Pancreas (tissue), 10 donors: ENCODE results near the gene FLAD1. TPM values are rescaled to one million over a fixed set of nuclear protein-coding genes. Genes with fewer than 3 reads are reported as not detected.
"Not testable (repeated sequence)": the region's sequence is repeated elsewhere in the genome, so short reads cannot be mapped to it uniquely, and the experiment has no call there.

Source experiments
- ATAC-seq, 4 donors: fragments of 200-7000 bp; cut with Tn5 transposase; one replicate each; pipeline versions ENCODE4 v1.8.0 to v1.9.1; 2020; ENCODE audit warnings: mild to moderate bottlenecking in 4 of 4, moderate library complexity in 4 of 4
- DNase-seq, 6 donors: peaks; one replicate each; pipeline ENCODE4 v3.0.0-alpha.2; 2020
- FAIRE-seq: peaks from 2 replicates; lab custom pipeline; 2012; peaks lifted over from hg19 to GRCh38; lab: Jason Lieb, UNC
- H3K27ac ChIP-seq, 4 donors: fragments of 200-600 bp; sonication (generic); 1 replicate in 3 of 4; 2 replicates in 1 of 4; pipeline versions ENCODE4 v1.5.0 to v1.8.0; 2020
- H3K27me3 ChIP-seq, 4 donors: fragments of 200-600 bp; one replicate each; pipeline ENCODE4 v1.8.0; 2021
- H3K36me3 ChIP-seq, 3 donors: fragments of 200-600 bp; sonication (generic) in 1 of 3; one replicate each; pipeline versions ENCODE4 v1.5.0 to v1.8.0; 2020 to 2021
- H3K4me1 ChIP-seq, 3 donors: fragments of 200-600 bp; one replicate each; pipeline ENCODE4 v1.8.0; 2021
- H3K4me3 ChIP-seq, 4 donors: fragments of 200-600 bp; sonication (generic) in 2 of 4; one replicate each; pipeline versions ENCODE4 v1.5.0 to v1.8.0; 2020 to 2021
- H3K9me3 ChIP-seq, 4 donors: fragments of 200-600 bp; one replicate each; pipeline ENCODE4 v1.8.0; 2021
- WGBS, 2 donors: extraction: QIAGEN DNeasy Blood & Tissue Kit; methylation state at CpG; one replicate each; pipeline ENCODE4 v1.1.7; 2013; 5-methylcytosine and 5-hydroxymethylcytosine counted together
- intact Hi-C, 3 donors: fragments of 100-400 bp; cut with DNase I; formaldehyde crosslinking; loops; one replicate each; pipeline versions ENCODE4 v1.11.1 to v1.14.2; 2022
- polyA plus RNA-seq, 2 donors: library from polyadenylated mRNA; stranded (reverse); fragments of 200-250 nt; gene quantifications; one replicate each; pipeline ENCODE4 v1.2.3, GENCODE V29; 2013
- total RNA-seq, 6 donors: library from RNA; stranded (reverse); fragmentation: NEBNext Ultra II Directional in 4 of 6; extraction: Animal tissue kit (Norgen Biotek cat#: 25700) in 4 of 6; gene quantifications; one replicate each; pipeline versions ENCODE4 v1.2.1 to v1.2.4, GENCODE V29; 2021 to 2023
- TF ChIP-seq, protein P1 (sequence below), 4 donors: fragments of 200-600 bp; sonication (generic) in 3 of 4; IDR thresholded peaks; one replicate each; pipeline versions ENCODE4 v1.5.0 to v1.8.0; 2021; ENCODE audit warnings: antibody characterized with exemption in 4 of 4
- donor health status: healthy with polysubstance abuse.
- donor health status: DM: no; HTN: no; CAD: no; lungs with moderate emphysema.
- donor health status: DM: no; HTN: no; CAD: no.
- donor health status: control.
- donor health status: control.
- donor health status: Bipolar disorder and iron deficiency.
- donor health status: DM: yes; HTN: yes; CAD: no.
- donor health status: DM: no; HTN: no; CAD: no.
- donor health status: DM: no; HTN: no; CAD: no.
- donor health status: DM: yes; HTN: yes; CAD: no.

The FLAD1 gene
- total and polyA plus RNA-seq, 8 donors = 8.3 to 28.6 (median 13.2) TPM

- DNase-seq (peak in 1 of 6 donors; percentile 37), ATAC-seq (no peak), FAIRE-seq (no peak)
- H3K4me3 ChIP-seq = no peak overlapping the region
- TF ChIP-seq, protein P1, sequence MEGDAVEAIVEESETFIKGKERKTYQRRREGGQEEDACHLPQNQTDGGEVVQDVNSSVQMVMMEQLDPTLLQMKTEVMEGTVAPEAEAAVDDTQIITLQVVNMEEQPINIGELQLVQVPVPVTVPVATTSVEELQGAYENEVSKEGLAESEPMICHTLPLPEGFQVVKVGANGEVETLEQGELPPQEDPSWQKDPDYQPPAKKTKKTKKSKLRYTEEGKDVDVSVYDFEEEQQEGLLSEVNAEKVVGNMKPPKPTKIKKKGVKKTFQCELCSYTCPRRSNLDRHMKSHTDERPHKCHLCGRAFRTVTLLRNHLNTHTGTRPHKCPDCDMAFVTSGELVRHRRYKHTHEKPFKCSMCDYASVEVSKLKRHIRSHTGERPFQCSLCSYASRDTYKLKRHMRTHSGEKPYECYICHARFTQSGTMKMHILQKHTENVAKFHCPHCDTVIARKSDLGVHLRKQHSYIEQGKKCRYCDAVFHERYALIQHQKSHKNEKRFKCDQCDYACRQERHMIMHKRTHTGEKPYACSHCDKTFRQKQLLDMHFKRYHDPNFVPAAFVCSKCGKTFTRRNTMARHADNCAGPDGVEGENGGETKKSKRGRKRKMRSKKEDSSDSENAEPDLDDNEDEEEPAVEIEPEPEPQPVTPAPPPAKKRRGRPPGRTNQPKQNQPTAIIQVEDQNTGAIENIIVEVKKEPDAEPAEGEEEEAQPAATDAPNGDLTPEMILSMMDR (IDR thresholded peaks at IDR 0.05) = no peak
- intact Hi-C loops = no loop called here
- WGBS, 2 donors = 85 to 87% methylated on average over 14 of the region's 14 CpGs
- peaks cover 0 to 3% (median 0%) of the 10 kb centered on the region in 3 donors for H3K4me1 ChIP-seq
- no peaks in the 10 kb centered on the region for H3K27me3 ChIP-seq
- no peaks in the 10 kb centered on the region for H3K36me3 ChIP-seq
- H3K27ac ChIP-seq = no peak overlapping the region
- no peaks in the 10 kb centered on the region for H3K9me3 ChIP-seq
These were observed 9.8 kb downstream of the FLAD1 start for GRCh38 chr1:154992721-154993571.

- 71 to 83% methylated on average over 8 of the region's 8 CpGs for WGBS, 2 donors
- ATAC-seq = no peak
- intact Hi-C loops = no loop called here
These were observed 10.6 kb downstream of the FLAD1 start, which contains the start of gene LENEP for GRCh38 chr1:154993572-154994268. LENEP (plus strand) TSS chr1:154993586; CDS start chr1:154993608, 22 bp downstream.

GRCh38 chr1:154994269-154994587 is 11.1 kb downstream of the FLAD1 start:
- DNase-seq (no peak), ATAC-seq (no peak), FAIRE-seq (no peak)
- Histone ChIP-seq H3K27ac (no peak overlapping the region), H3K27me3 (no peaks in the 10 kb centered on the region), H3K9me3 (no peaks in the 10 kb centered on the region), H3K4me1 (peaks cover 0 to 10% (median 0%) of the 10 kb centered on the region in 3 donors), H3K36me3 (no peaks in the 10 kb centered on the region), H3K4me3 (no peak overlapping the region)
- intact Hi-C loops = no loop called here
- TF ChIP-seq, protein P1 (IDR thresholded peaks at IDR 0.05) = no peak
- 41 to 47% methylated on average over 1 of the region's 1 CpG for WGBS, 2 donors

More at GRCh38 chr1:154993572-154994268, 10.6 kb downstream of the FLAD1 start, which contains the start of gene LENEP:
- Histone ChIP-seq H3K27me3 (no peaks in the 10 kb centered on the region), H3K4me3 (no peak within 1 kb of the TSS), H3K36me3 (no peaks in the 10 kb centered on the region), H3K27ac (no peak within 1 kb of the TSS), H3K9me3 (no peaks in the 10 kb centered on the region), H3K4me1 (peaks cover 0 to 5% (median 0%) of the 10 kb centered on the region in 3 donors)
- DNase-seq (peak in 3 of 6 donors; percentile 19 to 46 (median 38)), FAIRE-seq (no peak)
- TF ChIP-seq, protein P1 (IDR thresholded peaks at IDR 0.05) = no peak

GRCh38 chr1:154994591-154994990 is 11.4 kb downstream of the FLAD1 start:
- Histone ChIP-seq H3K4me1 (peaks cover 0 to 14% (median 2%) of the 10 kb centered on the region in 3 donors), H3K36me3 (no peaks in the 10 kb centered on the region), H3K27me3 (no peaks in the 10 kb centered on the region), H3K27ac (no peak overlapping the region), H3K4me3 (no peak overlapping the region), H3K9me3 (no peaks in the 10 kb centered on the region)
- intact Hi-C loops = no loop called here
- TF ChIP-seq, protein P1 (IDR thresholded peaks at IDR 0.05) = no peak
- peak in 1 of 4 donors; percentile 14 for ATAC-seq
- WGBS, 2 donors = 43 to 46% methylated on average over 3 of the region's 3 CpGs
- peak in 2 of 6 donors; percentile 11 to 35 for DNase-seq
- FAIRE-seq = no peak

GRCh38 chr1:154995301-154995983 is 12.3 kb downstream of the FLAD1 start:
- intact Hi-C loops, H3K9me3 ChIP-seq, H3K27ac ChIP-seq, FAIRE-seq, H3K36me3 ChIP-seq, H3K4me3 ChIP-seq, H3K27me3 ChIP-seq: not testable (repeated sequence)
- ATAC-seq = peak in 3 of 4 donors; percentile 31 to 40 (median 39)
- WGBS, 2 donors = 50 to 53% methylated on average over 10 to 11 of the region's 13 CpGs
- peak in 2 of 6 donors; percentile 66 to 68 for DNase-seq
- peaks cover 3 to 19% (median 6%) of the 10 kb centered on the region in 3 donors for H3K4me1 ChIP-seq
